ENCODE results near the gene TNNC1.

The TNNC1 gene

DNA sequence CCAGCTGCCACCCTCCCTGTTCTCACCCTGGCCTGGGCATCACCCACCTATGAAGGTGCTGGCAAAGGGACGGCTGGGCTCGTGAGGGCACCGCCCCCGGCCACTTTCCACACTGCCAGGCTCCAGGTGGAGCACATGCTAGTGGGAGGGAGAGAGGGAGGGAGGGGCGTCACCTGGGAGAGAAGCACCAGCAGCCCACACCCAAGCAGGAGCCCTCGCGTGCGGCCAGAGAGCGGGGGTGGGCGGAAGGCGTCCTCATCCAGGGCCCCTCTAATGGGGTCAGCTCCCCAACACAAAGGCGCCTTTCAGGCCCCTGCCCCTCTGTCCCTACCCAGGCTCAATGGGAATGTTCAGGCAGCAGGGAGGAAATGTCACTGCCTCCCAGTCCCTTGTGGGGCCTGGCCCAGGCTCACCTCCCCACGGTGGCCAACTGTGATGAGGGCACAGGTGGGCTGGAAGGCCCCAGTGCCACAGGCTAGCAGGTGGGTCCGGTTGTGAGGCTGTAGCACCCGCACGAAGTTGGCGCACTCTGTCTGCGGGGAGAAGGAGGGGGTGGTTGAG is 12.0 kb downstream of the TNNC1 start:
- no peak for DNase-seq

DNA sequence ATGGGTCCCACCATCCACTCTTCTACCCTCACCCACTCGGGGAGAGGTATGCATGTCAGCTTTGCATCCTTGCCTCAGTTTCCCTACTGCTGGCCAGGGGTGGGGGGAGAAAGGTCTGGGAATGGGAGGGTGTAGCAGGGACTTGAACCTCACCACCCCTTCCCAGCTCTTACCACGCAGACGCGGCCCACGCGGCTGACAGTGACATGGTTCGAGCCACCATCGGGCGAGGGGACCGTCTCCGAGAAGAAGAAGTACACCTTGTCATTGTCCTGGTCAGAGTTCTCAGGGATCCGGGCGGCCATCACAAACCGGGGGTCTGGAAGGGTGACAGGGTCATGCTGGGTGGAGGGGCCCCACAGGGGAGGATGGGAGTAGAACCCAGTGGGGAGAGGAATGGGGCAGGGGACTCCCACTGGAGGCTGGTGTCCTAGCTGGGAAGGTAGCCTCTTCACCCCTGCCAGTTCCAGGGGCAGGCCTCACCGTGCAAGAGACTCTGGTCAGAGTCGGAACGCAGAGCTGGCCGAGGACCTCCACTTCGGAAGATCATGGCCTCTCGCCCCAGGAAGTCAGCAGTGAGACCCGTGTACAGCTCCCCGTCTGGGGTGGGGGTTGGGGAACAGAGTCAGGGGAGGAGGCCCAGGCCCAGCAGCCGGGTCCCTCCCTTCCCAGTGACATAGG is 12.6 kb downstream of the TNNC1 start:
- DNase-seq: no peak

DNA sequence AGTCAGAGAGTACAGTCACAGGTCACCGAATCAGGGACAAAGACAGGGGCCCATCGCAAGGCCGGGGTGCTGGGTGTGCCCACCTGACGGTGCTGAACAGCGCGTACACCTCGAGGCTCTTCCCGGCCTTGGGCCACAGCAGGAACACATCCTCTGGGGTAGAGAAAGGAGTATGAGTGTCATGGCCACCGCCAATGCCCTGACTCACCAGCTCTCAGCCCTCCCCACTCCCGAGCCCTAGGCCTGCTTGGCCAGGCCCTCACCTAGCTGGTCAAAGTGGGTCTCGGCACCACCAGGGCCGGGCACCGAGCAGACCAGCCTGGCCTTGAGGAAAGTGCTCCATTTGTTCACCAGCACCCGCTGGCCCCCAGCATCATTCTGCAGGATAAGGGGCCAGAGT is 13.2 kb downstream of the TNNC1 start:
- no peak for DNase-seq

DNA sequence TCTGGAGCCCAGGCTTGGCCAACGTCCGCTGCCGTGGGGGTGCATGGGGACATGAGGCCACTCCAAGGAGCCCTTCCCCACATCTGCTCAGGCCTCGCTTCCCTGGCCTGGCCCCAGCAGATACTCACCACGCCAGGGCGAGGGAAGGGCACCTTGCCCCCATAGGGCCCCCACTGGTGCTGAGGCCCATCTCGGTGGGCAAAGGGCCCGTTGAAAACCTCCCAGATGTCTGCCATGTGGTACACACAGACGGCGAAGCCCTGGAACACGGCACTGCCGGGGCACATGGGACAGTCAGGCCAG is 13.6 kb downstream of the TNNC1 start:
- no peak for DNase-seq

- no peak for DNase-seq
These were observed 14.2 kb downstream of the TNNC1 start for GRCh38 chr3:52439426-52440248.

DNA sequence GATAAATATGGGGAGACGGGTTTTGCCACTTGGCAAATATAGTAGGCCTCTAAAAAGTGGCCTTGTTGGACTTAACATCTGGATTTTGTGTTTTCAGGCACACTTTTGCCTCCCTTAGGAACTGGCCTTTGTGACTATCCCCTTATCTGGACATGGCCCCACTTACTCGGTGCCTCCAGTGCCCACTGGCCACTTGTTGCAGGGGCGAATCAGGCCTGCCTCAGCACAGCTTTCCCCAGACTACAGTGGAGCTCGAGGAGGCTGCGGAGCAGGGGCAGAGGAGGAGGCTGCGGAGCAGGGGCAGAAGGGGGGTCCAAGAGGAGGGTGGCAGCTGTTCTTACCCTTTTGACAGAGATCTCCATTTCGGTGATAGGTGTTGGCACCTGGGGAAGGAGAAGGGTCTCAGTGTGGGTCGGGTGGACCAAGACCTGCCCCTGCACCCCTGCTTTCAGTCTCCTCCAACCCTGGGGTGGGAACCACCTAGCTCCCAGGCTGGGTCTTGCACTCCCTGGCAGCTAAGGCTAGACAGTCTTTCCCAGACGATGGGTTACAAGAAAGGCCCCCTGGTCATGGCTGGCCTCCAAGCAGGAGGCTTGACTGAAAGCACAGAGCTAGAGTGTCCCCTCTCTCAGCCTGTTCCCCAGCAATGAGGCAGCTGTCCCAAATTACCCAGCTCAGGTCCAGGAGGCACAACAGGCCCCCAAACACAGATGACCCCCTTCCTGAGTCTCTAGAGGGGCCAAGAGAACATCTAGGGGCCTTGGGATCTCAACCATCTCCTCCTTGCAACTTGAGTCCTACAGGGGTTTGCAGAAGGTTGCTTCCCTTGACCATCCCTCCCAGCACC is 15.0 kb downstream of the TNNC1 start:
- DNase-seq: no peak

DNA sequence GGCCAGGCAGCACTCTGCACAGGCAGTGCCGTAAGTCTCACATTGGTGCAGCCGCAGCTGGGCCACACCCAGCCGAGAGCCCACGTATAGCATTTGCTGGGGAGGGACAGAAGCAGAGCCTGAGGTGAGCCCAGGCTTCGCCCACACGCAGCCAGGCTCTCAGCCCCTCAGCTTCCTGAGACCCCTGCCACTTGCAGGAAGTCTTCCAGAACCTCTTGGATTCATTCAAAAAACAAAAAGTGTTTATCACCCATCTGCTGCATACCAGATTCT is 15.8 kb downstream of the TNNC1 start:
- no peak for DNase-seq

DNA sequence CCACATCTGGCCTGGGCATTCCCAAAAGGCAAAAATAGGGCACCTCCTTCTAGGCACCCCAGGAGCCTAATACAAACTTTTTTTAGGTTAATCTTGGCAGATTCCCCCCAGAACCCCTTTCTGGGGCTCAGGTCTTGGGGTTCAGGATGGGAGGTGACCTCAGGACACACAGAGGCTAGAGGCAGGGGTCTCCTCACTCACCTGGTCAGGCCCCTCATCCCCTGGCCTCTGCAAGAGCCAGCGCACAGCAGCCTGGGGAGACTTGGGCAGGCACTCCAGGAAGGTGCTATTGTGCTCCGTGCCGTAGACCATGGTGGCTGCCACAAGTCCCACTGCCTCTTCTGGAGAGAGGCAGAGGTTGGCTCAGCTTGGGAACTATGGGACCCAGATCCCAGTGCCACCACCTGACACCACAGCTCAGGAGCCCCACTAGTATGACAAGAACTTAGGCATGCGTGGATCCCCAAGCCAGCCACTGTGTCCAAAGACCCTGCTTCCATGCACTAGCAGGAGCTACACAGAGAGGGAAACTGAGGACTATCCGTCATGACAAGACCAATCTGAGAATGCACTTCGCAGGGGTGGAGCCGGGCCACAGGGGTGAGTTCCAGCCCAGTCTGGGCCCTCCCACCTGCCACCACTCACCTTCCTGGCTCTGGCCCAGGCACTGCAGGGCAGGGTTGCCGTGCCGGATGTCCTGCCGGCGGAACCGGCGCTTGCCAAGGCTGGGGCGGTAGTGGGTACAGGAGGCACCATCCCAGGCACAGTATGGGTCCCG is 16.3 kb downstream of the TNNC1 start:
- DNase-seq: no peak

DNA sequence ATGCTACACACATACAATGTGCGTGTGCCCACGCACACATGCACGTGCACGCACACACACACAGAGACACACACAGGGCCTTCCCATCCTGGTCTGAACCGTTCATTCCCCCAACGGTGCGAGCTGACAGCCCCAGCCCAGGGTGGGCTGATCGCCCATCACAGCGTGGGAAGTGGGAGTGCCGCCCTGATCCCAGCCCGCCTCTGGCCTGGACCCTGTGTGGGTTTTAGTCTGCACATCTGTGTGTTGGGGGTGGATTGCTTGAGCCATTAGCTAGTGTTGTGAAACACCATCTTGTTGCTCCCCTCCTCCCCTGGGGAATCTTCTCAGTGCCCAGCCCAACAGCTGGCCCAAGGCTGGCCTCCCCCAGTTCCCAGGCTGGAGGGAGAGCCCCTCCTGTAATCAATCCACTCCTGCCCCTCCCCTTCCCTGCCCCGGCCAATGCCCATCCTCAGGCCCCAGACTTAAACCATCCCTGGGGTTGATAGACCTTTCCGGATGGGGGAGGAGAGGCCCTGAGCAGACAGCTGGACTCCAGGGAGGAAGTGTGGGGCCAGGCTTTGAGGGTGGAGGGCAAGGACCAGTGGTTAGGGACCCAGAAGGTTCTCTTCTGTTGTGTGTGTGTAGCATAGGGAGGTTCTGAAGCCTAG is 17.2 kb downstream of the TNNC1 start:
- DNase-seq: no peak

DNA sequence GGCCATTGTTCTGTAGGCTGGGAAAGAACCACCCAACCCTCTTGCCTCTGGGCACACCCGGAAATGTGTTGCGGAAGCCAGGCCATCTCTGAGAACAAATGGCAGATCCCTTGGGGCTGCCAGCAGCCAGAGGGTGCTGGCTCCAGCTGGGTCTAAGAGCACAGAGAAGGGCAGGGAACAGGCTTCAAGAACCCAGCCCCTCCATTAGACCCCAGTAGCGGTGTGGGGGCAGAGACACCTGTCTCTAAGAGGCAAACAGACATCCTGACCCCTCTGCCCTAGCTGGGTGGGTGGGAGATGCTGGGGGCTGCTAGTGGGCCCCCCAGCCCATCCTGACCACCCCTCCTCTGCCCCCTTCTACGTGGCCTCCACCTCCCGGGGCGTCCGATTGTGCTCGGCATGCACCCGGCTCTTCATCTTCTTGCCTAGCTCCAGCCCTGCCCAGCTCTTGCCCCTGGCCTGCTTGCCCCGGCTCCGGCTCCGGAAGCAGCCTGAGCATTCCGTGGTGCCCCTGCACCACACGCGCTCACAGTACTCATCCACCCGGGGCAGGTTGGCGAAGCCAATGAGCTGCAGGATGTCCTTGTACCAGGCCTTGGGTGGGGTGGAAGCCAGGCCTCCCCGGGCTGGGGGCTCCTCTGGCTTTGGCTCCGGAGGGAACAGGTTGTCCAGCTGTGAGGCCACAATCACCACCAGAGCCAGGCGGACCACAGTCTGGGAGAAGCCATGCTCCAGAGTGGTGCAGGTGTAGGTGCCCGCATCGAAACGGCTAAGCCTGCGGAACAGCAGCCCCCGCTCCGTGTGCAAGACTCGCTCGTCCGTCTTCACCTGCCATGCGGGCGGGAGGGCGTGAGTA is 18.4 kb downstream of the TNNC1 start:
- no peak for DNase-seq

DNA sequence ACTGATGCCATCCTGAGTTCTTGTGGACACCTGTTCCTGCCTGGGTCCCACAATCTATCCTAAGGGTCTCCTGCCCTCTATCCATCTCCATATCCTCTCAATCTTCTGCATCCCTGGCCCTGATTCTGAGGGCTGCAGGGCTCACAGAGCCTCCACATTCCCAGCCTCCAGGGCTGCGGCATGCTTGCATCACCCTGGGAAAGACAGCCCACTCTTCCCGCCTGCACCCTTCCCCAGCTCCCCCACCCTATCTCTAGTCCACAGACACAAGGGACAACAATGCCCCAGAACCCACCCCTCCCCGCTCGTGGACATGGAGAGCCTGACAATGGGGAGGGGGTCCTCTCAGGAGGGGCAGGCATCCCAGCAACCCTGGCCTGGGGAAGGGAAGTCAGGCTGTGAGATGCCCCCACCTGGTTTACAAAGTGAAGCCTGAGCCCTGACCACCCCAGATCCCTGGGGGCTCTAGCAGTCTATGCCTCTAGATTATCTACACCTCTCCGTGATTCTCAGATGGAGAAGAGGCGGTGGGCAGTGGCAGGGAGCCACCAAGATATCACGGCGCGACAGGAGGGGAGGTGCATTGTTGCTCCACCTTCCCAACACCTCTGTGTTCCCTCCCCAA is 19.2 kb downstream of the TNNC1 start:
- DNase-seq: no peak

DNA sequence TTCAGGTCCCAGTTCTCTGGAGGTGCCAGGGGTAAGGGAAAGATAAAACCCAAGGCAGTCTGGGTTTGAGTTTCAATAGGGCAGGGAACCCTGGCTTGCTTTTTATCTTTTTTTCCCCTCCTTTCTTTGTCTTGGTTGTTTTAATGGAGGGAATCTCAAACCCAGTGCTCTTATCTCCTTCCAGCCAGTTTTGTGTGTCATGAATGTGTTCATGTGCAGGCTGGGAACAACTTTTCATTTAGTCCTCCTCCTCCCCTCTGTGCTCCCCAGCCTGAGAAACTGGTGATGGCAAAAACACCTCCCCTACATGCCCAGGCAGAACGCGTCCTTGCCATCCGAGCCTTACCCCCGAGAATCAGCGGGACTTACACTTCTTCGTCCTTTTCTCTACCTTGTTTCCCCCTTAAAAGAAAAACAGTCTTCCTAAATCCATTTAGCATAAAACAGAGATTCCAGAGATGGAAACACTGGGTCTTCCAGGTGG is 19.8 kb downstream of the TNNC1 start:
- no peak for DNase-seq

DNA sequence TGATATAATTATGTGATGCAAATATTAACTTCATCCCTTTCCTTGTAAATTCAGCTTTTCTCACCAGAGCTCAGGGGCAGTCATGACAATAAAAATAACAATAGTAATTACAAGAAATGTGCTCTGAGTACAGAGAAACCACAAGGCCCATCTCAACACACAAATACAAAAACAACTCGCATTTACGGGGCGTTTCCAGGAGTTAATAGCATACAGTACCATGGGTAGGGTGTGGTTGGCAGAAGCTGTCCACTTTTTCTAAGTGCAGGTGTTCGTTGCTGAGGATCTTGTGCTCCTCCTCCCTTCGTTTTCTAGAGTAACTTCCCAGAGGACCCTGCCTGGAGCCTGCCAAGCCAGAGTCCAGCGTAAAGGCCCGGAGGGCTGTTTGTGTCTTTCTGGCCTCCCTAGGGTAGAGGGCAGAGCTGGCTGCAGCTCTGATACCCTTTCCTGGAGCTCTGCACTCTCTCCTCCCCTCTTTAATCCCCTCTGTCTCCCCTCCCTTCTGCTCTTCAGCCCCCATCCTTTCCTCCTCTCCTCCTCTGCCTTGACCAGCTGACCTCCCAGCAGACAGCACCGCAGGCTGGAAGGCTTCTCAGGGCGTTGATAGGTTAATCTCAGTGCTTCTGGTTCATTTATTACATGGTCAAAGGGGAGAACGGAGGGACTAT is 20.4 kb downstream of the TNNC1 start:
- DNase-seq: no peak

- DNase-seq: no peak
These were observed 21.1 kb downstream of the TNNC1 start for GRCh38 chr3:52432691-52433141.

- no peak for DNase-seq
These were observed 21.6 kb downstream of the TNNC1 start for GRCh38 chr3:52432225-52432624.

DNA sequence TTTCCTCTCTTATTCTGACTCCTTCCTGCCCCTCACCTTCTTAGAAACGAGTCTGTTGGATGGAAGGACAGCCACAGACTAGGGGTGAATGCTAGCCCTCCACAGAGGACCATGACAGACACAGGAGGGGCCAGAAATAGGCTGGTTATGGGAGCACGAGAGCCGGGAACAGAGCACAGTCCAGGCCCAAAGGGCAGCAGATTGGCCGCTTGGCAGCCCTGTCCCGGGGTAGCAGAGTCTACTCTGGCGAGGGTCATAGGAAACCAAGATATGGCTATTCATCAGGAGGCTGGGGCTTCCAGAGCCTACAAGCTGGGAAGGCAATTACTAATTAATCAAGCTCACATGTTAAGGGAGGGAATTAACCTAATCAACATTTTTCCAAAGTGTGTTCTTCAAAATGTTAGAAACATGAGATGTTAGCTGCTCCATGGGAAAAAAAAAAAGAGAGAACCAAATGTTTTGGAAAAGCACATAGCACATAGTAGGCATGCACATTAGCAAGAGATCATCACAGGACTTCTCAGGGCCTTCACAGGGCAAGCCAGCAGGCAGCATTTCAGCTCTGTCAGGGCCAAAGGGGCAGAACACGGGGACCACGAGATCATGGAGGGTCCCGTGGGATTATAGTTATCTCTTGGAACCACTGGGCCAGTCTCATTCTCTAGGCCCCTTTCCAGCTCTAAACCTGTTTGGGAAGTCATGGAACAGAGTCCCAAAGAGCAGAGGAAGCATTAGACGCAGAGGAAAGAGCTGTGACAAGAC is 22.2 kb downstream of the TNNC1 start:
- no peak for DNase-seq

GRCh38 chr3:52430416-52430810 is 23.4 kb downstream of the TNNC1 start:
- DNase-seq: no peak

- DNase-seq: no peak
These were observed 23.9 kb downstream of the TNNC1 start for GRCh38 chr3:52429779-52430415.

DNA sequence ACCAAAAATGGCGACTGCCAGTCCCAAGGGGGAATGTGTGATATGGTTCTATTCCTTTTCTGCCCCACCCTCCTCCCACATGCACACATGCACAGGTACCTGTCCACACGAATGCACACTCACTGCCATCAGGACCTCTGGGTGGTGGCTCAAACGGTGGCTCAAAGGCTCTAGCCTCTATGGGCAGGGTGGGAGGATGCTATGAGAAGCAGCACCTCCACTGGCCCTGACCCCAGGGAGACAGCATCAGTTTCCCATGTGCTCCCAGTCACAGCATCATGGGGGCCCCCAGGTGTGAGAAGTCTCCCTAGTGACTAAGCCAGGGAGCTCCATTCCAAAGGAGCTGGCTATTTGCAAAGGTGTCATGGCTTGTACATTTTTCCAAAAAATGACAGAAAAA is 24.8 kb downstream of the TNNC1 start:
- DNase-seq: no peak
